NCI-H1092 (cell line): Measurements from ENCODE around the gene LAMA3.

ENCODE experiments used
- DNase-seq: peaks from one replicate; lab custom pipeline; 2025; lab: John Stamatoyannopoulos, UW

The LAMA3 gene

GRCh38 chr18:24003903-24004640 is 314.8 kb downstream of the LAMA3 start:
- no peak for DNase-seq
